Left lung (tissue), 10 donors: ENCODE measurements around the gene DPH7. TPM values are rescaled to one million over a fixed set of nuclear protein-coding genes. Genes with fewer than 3 reads are reported as not detected.

Experiments
- ATAC-seq: fragments of 200-7000 bp; cut with Tn5 transposase; one replicate; pipeline ENCODE4 v1.9.1; 2020; ENCODE audit warnings: moderate library complexity
- DNase-seq, 4 donors: peaks; one replicate each; pipeline ENCODE4 v3.0.0-alpha.2; 2013 to 2020
- H3K27ac ChIP-seq, 2 donors: fragments of 200-600 bp; sonication (generic) in 1 of 2; one replicate each; pipeline versions ENCODE4 v1.5.0 to v1.8.0; 2020 to 2021
- H3K27me3 ChIP-seq, 2 donors: fragments of 200-600 bp; sonication (generic) in 1 of 2; one replicate each; pipeline versions ENCODE4 v1.5.0 to v1.8.0; 2020 to 2021
- H3K36me3 ChIP-seq, 2 donors: fragments of 200-600 bp; sonication (generic) in 1 of 2; one replicate each; pipeline versions ENCODE4 v1.5.0 to v1.8.0; 2020 to 2021
- H3K4me1 ChIP-seq, 2 donors: fragments of 200-600 bp; one replicate each; pipeline ENCODE4 v1.8.0; 2021
- H3K4me3 ChIP-seq, 2 donors: fragments of 200-600 bp; sonication (generic) in 1 of 2; one replicate each; pipeline versions ENCODE4 v1.5.0 to v1.8.0; 2020 to 2021; ENCODE audit warnings: mild to moderate bottlenecking in 1 of 2
- H3K9me3 ChIP-seq, 2 donors: fragments of 200-600 bp; sonication (generic) in 1 of 2; one replicate each; pipeline versions ENCODE4 v1.5.0 to v1.8.0; 2020 to 2021
- intact Hi-C, 2 donors: fragments of 100-400 bp; cut with DNase I; formaldehyde crosslinking; loops; one replicate each; pipeline versions ENCODE4 v1.11.2 to v1.14.2; 2022
- polyA plus RNA-seq, 6 donors: library from polyadenylated mRNA; unstranded; fragments of 120-200 nt; gene quantifications; one replicate each; pipeline ENCODE4 v1.2.1, GENCODE V29; 2013; ENCODE audit not compliant: insufficient read length in 6 of 6
- total RNA-seq, 2 donors: library from RNA; stranded (reverse); fragmentation: NEBNext Ultra II Directional; extraction: Animal tissue kit (Norgen Biotek cat#: 25700); gene quantifications; one replicate each; pipeline ENCODE4 v1.2.1, GENCODE V29; 2021
- TF ChIP-seq, protein P1 (sequence below), 2 donors: fragments of 200-600 bp; sonication (generic) in 1 of 2; IDR thresholded peaks; one replicate each; pipeline versions ENCODE4 v1.5.0 to v1.8.0; 2021; ENCODE audit warnings: antibody characterized with exemption in 2 of 2
- donor health status: DM: no; HTN: yes; CAD: no.
- donor health status: DM: no; HTN: no; CAD: no.

DPH7 gene
- total and polyA plus RNA-seq, 8 donors = 25.6 to 69.2 (median 51.7) TPM

DNA sequence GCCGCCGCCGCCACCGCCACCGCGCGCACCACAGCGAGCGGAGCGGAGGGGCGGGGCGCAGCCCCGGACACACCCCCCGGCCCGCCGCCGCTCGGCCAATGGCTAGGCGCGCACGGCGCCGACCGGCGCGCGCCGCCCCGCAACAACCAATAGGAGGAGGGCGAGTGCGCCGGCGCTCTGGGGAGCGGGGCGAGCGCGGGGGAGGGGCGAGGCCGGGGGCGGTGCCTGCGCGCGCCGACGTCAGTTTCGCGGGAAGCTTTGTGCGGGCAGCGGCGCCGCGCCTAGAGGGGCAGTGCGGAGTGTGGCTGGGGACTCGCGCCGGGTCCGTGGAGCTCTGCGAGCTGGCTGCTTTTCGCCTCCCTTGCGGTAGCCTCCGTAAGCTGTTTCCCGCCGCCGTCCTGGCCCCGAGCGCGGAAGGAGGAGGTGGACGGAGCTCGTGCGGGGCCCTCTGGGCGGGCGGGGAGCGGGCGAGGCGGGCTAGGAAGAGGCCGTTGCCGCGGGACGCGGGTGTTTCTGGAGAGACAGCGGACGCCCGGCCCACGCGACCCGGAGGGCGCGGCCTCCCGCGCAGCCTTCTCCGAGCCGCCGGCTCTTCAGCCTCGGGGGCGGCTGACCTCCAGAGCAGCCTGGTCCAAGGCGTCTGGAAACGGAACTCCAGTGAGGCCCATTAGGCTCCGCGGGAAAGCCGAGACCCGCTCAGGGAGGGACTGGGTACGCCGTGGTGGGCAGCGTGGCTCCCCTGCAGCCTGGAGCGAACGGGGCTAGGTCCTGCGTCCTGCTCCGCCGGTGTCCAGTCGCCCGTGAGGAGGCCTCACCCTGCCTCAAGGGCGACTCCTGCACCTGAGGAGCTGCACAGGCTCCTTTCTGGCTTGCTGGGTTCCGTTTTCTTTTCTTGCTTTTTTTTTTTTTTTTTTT, 12.0 kb upstream of the DPH7 start, which contains the start of gene ZMYND19:
ZMYND19 (minus strand) TSS at position 44 of the 915 bp plus-strand sequence. CDS start 249 bp downstream, outside the sequence.
- Histone ChIP-seq H3K4me1 (peaks cover 14 to 34% of the 10 kb centered on the region in 2 donors), H3K27ac (peak within 1 kb of the TSS in 1 of 2 donors; percentile 76), H3K27me3 (no peaks in the 10 kb centered on the region), H3K9me3 (no peaks in the 10 kb centered on the region), H3K4me3 (peak within 1 kb of the TSS; percentile 90 to 93), H3K36me3 (peaks cover 0 to 25% of the 10 kb centered on the region in 2 donors)
- intact Hi-C loops = no loop called here
- TF ChIP-seq, protein P1, sequence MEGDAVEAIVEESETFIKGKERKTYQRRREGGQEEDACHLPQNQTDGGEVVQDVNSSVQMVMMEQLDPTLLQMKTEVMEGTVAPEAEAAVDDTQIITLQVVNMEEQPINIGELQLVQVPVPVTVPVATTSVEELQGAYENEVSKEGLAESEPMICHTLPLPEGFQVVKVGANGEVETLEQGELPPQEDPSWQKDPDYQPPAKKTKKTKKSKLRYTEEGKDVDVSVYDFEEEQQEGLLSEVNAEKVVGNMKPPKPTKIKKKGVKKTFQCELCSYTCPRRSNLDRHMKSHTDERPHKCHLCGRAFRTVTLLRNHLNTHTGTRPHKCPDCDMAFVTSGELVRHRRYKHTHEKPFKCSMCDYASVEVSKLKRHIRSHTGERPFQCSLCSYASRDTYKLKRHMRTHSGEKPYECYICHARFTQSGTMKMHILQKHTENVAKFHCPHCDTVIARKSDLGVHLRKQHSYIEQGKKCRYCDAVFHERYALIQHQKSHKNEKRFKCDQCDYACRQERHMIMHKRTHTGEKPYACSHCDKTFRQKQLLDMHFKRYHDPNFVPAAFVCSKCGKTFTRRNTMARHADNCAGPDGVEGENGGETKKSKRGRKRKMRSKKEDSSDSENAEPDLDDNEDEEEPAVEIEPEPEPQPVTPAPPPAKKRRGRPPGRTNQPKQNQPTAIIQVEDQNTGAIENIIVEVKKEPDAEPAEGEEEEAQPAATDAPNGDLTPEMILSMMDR (IDR thresholded peaks at IDR 0.05) = no peak
- peak; percentile 95 for ATAC-seq
- peak; percentile 86 to 96 (median 90) for DNase-seq

DNA sequence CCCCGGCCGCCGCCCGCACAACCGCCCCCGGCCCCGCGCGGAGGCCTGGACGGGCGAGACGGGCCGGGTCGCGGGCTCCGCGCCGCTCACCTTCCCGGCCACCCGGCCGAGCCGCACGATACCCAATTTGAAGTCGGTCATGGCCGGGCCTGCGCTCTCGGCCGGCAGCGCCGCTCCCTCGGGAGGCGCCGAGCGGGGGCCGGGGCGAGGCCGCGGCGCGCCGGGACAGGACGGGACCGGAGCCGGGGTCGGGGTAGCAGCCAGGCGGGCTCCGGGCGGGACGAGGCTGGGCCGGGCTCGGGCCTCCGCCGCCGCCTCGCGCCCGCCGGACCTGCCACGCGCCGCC, 11.4 kb upstream of the DPH7 start:
- TF ChIP-seq, protein P1 (IDR thresholded peaks at IDR 0.05) = no peak
- intact Hi-C loops = no loop called here
- Histone ChIP-seq H3K27ac (no peak overlapping the region), H3K27me3 (no peaks in the 10 kb centered on the region), H3K4me1 (peaks cover 14 to 34% of the 10 kb centered on the region in 2 donors), H3K4me3 (peak overlapping the region; percentile 51 to 90), H3K9me3 (no peaks in the 10 kb centered on the region), H3K36me3 (peaks cover 0 to 31% of the 10 kb centered on the region in 2 donors)
- DNase-seq (no peak), ATAC-seq (no peak)

DNA sequence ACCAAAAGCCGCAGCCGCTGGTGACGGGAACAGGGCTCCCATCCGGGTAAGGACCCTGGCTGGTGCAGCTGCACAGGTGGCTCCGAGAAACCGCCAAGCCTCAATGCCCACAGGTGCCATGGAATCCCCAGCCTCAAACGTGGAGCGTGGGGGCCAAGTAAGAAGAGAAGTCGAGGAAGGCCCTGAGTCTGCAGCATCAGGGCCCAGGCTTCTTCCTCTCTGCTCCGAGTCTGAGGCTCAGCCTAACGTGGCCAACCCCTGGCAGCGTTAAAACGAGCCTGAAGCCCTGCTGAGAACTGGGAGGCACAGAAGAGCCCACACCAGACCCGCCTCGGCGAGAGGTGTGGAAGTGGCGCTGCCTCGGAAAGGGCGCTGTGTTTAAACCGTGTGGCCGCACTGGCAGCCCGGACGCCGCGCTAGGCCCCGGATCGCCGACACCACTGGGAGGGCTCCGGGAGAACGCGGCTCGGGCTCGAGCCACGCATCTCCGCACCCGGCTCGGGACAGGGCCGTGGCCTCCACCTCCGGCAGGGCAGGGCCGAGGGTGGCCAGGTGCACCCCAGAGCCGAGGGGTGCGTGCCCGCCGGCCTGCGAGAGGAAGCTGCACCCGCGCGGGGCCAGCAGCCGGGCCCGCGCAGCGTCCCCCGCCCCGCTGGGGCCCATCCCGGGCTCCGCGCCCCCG, 10.9 kb upstream of the DPH7 start:
- no peak for ATAC-seq
- intact Hi-C loops = no loop called here

DNA sequence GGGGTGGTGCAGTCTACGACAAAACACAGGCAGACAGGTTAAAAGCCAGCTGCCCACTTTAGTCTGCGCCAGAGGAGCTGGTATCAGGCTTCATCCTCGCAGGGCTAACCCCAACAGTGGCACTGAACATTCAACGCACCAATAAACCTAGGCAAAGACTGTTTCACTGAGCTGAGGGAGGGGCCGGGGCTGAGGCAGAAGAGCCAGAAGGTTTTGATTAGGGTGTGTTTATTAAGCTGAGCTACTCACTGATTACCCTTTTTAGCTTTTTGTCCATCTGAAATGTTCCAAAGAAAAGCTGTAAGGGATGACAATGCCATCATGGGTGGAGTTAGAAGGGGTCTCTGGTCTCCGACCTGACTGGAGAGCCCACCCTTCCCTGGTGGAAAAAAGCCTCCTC, 10.2 kb upstream of the DPH7 start:
- H3K27me3 ChIP-seq = no peaks in the 10 kb centered on the region
- H3K4me3 ChIP-seq = peak overlapping the region in 1 of 2 donors; percentile 90

More for the DNA sequence above, 10.9 kb upstream of the DPH7 start:
- Histone ChIP-seq H3K4me1 (peaks cover 14 to 34% of the 10 kb centered on the region in 2 donors), H3K9me3 (no peaks in the 10 kb centered on the region), H3K36me3 (peaks cover 0 to 34% of the 10 kb centered on the region in 2 donors), H3K27me3 (no peaks in the 10 kb centered on the region), H3K27ac (no peak overlapping the region), H3K4me3 (peak overlapping the region; percentile 51 to 90)
- TF ChIP-seq, protein P1 (IDR thresholded peaks at IDR 0.05) = no peak
- peak in 2 of 4 donors; percentile 38 to 83 for DNase-seq

More for the DNA sequence above, 10.2 kb upstream of the DPH7 start:
- Histone ChIP-seq H3K27ac (no peak overlapping the region), H3K4me1 (peaks cover 14 to 34% of the 10 kb centered on the region in 2 donors), H3K36me3 (peaks cover 0 to 41% of the 10 kb centered on the region in 2 donors), H3K9me3 (no peaks in the 10 kb centered on the region)
- ATAC-seq = no peak
- TF ChIP-seq, protein P1 (IDR thresholded peaks at IDR 0.05) = no peak
- intact Hi-C loops = no loop called here
- no peak for DNase-seq
